GM15510 (cell line): ENCODE results near the gene SSH2.

Experiments
- POLR2A ChIP-seq: IDR thresholded peaks from 3 replicates; pipeline ENCODE4 v1.6.1; 2011; ENCODE audit warnings: borderline replicate concordance; ENCODE audit not compliant: insufficient read length; ENCODE audit errors: extremely low read depth

Gene SSH2

GRCh38 chr17:29826114-29826692 is 103.8 kb downstream of the SSH2 start:
- TF ChIP-seq POLR2A = no peak

GRCh38 chr17:29825604-29826003 is 104.4 kb downstream of the SSH2 start:
- no peak for TF ChIP-seq POLR2A

- no peak for TF ChIP-seq POLR2A
These were observed 108.1 kb downstream of the SSH2 start for GRCh38 chr17:29821897-29822296.

GRCh38 chr17:29820425-29820824 is 109.6 kb downstream of the SSH2 start:
- TF ChIP-seq POLR2A = no peak

GRCh38 chr17:29807520-29808361 is 122.3 kb downstream of the SSH2 start:
- TF ChIP-seq POLR2A = no peak

- no peak for TF ChIP-seq POLR2A
These were observed 127.8 kb downstream of the SSH2 start for GRCh38 chr17:29802246-29802645.

GRCh38 chr17:29800457-29800856 is 129.6 kb downstream of the SSH2 start:
- no peak for TF ChIP-seq POLR2A

- no peak for TF ChIP-seq POLR2A
These were observed 133.4 kb downstream of the SSH2 start for GRCh38 chr17:29796652-29797051.

- TF ChIP-seq POLR2A = no peak
These were observed 136.5 kb downstream of the SSH2 start for GRCh38 chr17:29793501-29793900.

- TF ChIP-seq POLR2A = no peak
These were observed 138.5 kb downstream of the SSH2 start for GRCh38 chr17:29791336-29792080.

GRCh38 chr17:29789196-29790170 is 140.5 kb downstream of the SSH2 start:
- no peak for TF ChIP-seq POLR2A

- no peak for TF ChIP-seq POLR2A
These were observed 142.0 kb downstream of the SSH2 start for GRCh38 chr17:29787995-29788394.

GRCh38 chr17:29782917-29783316 is 147.1 kb downstream of the SSH2 start:
- TF ChIP-seq POLR2A = no peak

GRCh38 chr17:29778956-29779811 is 150.8 kb downstream of the SSH2 start:
- no peak for TF ChIP-seq POLR2A

GRCh38 chr17:29777663-29778062 is 152.4 kb downstream of the SSH2 start:
- no peak for TF ChIP-seq POLR2A
